HCT116 (cell line): ENCODE measurements around the gene TENM3. TPM values are rescaled to one million over a fixed set of nuclear protein-coding genes. Genes with fewer than 3 reads are reported as not detected.

Experiments used
- ATAC-seq: fragments of 200-7000 bp; cut with Tn5 transposase; 2 replicates; pipeline ENCODE4 v1.9.1; 2020; ENCODE audit warnings: mild to moderate bottlenecking, moderate library complexity
- BruUV-seq: library from RNA; stranded (reverse); fragments of 400-500 nt; replicated peaks from 2 replicates; lab custom pipeline; 2021; lab: Mats Ljungman, UMichigan
- CTCF ChIA-PET: fragments of 300-600 bp; sonication (Branson Sonifier 250); formaldehyde crosslinking; loops from one replicate; lab custom pipeline; 2021; ENCODE audit warnings: antibody characterized with exemption; lab: Charles Lee
- POLR2A ChIA-PET: fragments of 300-600, 350-600 bp; sonication (Branson Sonifier 250); formaldehyde crosslinking; loops from one replicate; lab custom pipeline; 2021; ENCODE audit warnings: antibody characterized with exemption; lab: Charles Lee
- RAD21 ChIA-PET, 2 experiments: fragments of 300-600 bp; sonication (Branson Sonifier 250); formaldehyde crosslinking; loops; one replicate each; lab custom pipeline; 2023; ENCODE audit warnings: low total read pairs in 2 of 2; ENCODE audit not compliant: uncharacterized antibody in 2 of 2, unreplicated experiment in 2 of 2, low non-redundant PET in 1 of 2; lab: Charles Lee
- DNase-seq: peaks from one replicate; pipeline ENCODE4 v3.0.0-alpha.2; 2010; ENCODE audit warnings: low read depth, low spot score
- H2AFZ ChIP-seq: fragments of 200-600 bp; shearing (Covaris generic), sonication (generic); 2 replicates; pipeline ENCODE4 v1.6.1; 2017; ENCODE audit warnings: low read depth, mixed run types, mixed read lengths, antibody characterized with exemption, low read length; ENCODE audit not compliant: poor library complexity, severe bottlenecking
- H3K27ac ChIP-seq: 2 replicates; pipeline ENCODE4 v1.5.1; 2012; ENCODE audit warnings: low read depth, low read length
- H3K27me3 ChIP-seq: fragments of 200-600 bp; sonication (generic); 2 replicates; pipeline ENCODE4 v1.6.1; 2016; ENCODE audit warnings: mixed run types, low read length, mixed read lengths; ENCODE audit not compliant: insufficient read depth
- H3K36me3 ChIP-seq, 2 experiments: fragments of 200-500 bp in 1 of 2; fragments of 200-600 bp in 1 of 2; sonication (Bioruptor generic) in 1 of 2; sonication (generic) in 1 of 2; 2 replicates each; pipeline versions ENCODE4 v1.5.1 to v1.6.1; 2014 to 2016; ENCODE audit warnings: low read length in 2 of 2, inconsistent platforms in 1 of 2, mixed read lengths in 1 of 2, mixed run types in 1 of 2; ENCODE audit not compliant: insufficient read depth in 2 of 2, control insufficient read depth in 1 of 2
- H3K4me1 ChIP-seq, 2 experiments: fragments of 200-600 bp in 1 of 2; sonication (generic) in 1 of 2; 2 replicates each; pipeline versions ENCODE4 v1.5.1 to v1.6.1; 2012 to 2017; ENCODE audit warnings: low read length in 2 of 2, inconsistent platforms in 1 of 2, mild to moderate bottlenecking in 1 of 2, mixed read lengths in 1 of 2, mixed run types in 1 of 2, moderate library complexity in 1 of 2; ENCODE audit not compliant: insufficient read depth in 2 of 2, control insufficient read depth in 1 of 2
- H3K4me2 ChIP-seq: fragments of 200-600 bp; sonication (generic); 2 replicates; pipeline ENCODE4 v1.6.1; 2017; ENCODE audit warnings: mixed run types, low read length, mixed read lengths
- H3K4me3 ChIP-seq, 2 experiments: fragments of 200-600 bp in 1 of 2; sonication (generic) in 1 of 2; replicated peaks in 1 of 2; 2 replicates each; pipeline ENCODE4 v1.5.1; 2011 to 2016; ENCODE audit warnings: low read length in 2 of 2, control low read depth in 1 of 2, low read depth in 1 of 2, mild to moderate bottlenecking in 1 of 2, mixed read lengths in 1 of 2, mixed run types in 1 of 2
- H3K79me2 ChIP-seq: fragments of 200-600 bp; sonication (generic); 2 replicates; pipeline ENCODE4 v1.6.1; 2017; ENCODE audit warnings: mild to moderate bottlenecking, mixed run types, low read length, moderate library complexity, mixed read lengths; ENCODE audit not compliant: insufficient read depth
- H3K9ac ChIP-seq: fragments of 200-600 bp; sonication (generic); 2 replicates; pipeline ENCODE4 v1.6.1; 2016; ENCODE audit warnings: low read length, mixed read lengths
- H3K9me2 ChIP-seq: fragments of 200-600 bp; sonication (generic), shearing (Covaris generic); 2 replicates; pipeline ENCODE4 v1.6.1; 2017; ENCODE audit warnings: mixed run types, mild to moderate bottlenecking, moderate library complexity; ENCODE audit not compliant: insufficient read depth
- H3K9me3 ChIP-seq, 2 experiments: fragments of 200-500 bp in 1 of 2; fragments of 200-600 bp in 1 of 2; sonication (Bioruptor generic) in 1 of 2; sonication (generic) in 1 of 2; 2 replicates each; pipeline ENCODE4 v1.6.1; 2014 to 2017; ENCODE audit warnings: low read length in 2 of 2, mixed read lengths in 2 of 2, inconsistent platforms in 1 of 2, low read depth in 1 of 2, mild to moderate bottlenecking in 1 of 2, mixed run types in 1 of 2, moderate library complexity in 1 of 2; ENCODE audit not compliant: control insufficient read depth in 1 of 2, insufficient read depth in 1 of 2
- H4K20me1 ChIP-seq: fragments of 200-600 bp; sonication (generic), shearing (Covaris generic); 2 replicates; pipeline ENCODE4 v1.6.1; 2017; ENCODE audit warnings: mixed run types, mild to moderate bottlenecking, moderate library complexity; ENCODE audit not compliant: insufficient read depth
- ATF3 ChIP-seq: IDR thresholded peaks from 2 replicates; pipeline ENCODE4 v1.6.1; 2012
- CBX3 ChIP-seq: IDR thresholded peaks from 2 replicates; pipeline ENCODE4 v1.6.1; 2012; ENCODE audit warnings: low read depth
- CEBPB ChIP-seq: IDR thresholded peaks from 2 replicates; pipeline ENCODE4 v1.6.1; 2012; ENCODE audit warnings: low read depth
- CTCF ChIP-seq, 3 experiments: fragments of 200-600 bp in 1 of 3; sonication (generic) in 1 of 3; IDR thresholded peaks in 2 of 3; conservative IDR thresholded peaks in 1 of 3; 2 replicates each; pipeline ENCODE4 v1.5.1; 2012 to 2017; ENCODE audit warnings: low read depth in 2 of 3, low read length in 2 of 3, antibody characterized with exemption in 1 of 3, borderline replicate concordance in 1 of 3, control low read depth in 1 of 3, mild to moderate bottlenecking in 1 of 3, mixed read lengths in 1 of 3, mixed run types in 1 of 3, moderate library complexity in 1 of 3; ENCODE audit not compliant: insufficient read depth in 1 of 3
- EGR1 ChIP-seq: IDR thresholded peaks from 2 replicates; pipeline ENCODE4 v1.6.1; 2012; ENCODE audit warnings: low read depth
- EZH2 ChIP-seq: fragments of 200-600 bp; sonication (generic); IDR thresholded peaks from 2 replicates; pipeline ENCODE4 v1.6.1; 2017; ENCODE audit warnings: antibody characterized with exemption, mixed run types
- EZH2phosphoT487 ChIP-seq: fragments of 200-600 bp; IDR thresholded peaks from 2 replicates; pipeline ENCODE4 v1.6.1; 2018; ENCODE audit warnings: antibody characterized with exemption, borderline replicate concordance
- FOSL1 ChIP-seq: IDR thresholded peaks from 2 replicates; pipeline ENCODE4 v1.6.1; 2012; ENCODE audit warnings: low read depth
- JUND ChIP-seq: IDR thresholded peaks from 2 replicates; pipeline ENCODE4 v1.6.1; 2012
- POLR2A ChIP-seq: IDR thresholded peaks from 2 replicates; pipeline ENCODE4 v1.7.0; 2011; ENCODE audit warnings: borderline replicate concordance; ENCODE audit not compliant: insufficient read depth, insufficient read length; ENCODE audit errors: extremely low read depth
- RAD21 ChIP-seq: IDR thresholded peaks from 2 replicates; pipeline ENCODE4 v1.6.1; 2012; ENCODE audit warnings: low read depth, mild to moderate bottlenecking
- REST ChIP-seq: IDR thresholded peaks from 2 replicates; pipeline ENCODE4 v1.6.1; 2012; ENCODE audit warnings: low read depth
- SIN3A ChIP-seq: IDR thresholded peaks from 2 replicates; pipeline ENCODE4 v1.6.1; 2012; ENCODE audit warnings: low read depth
- SRF ChIP-seq: IDR thresholded peaks from 2 replicates; pipeline ENCODE4 v1.6.1; 2012; ENCODE audit warnings: low read depth
- TCF7L2 ChIP-seq: IDR thresholded peaks from 2 replicates; pipeline ENCODE4 v1.7.0; 2011; ENCODE audit warnings: borderline replicate concordance, inconsistent platforms; ENCODE audit not compliant: insufficient read depth, insufficient read length; ENCODE audit errors: extremely low read depth
- YY1 ChIP-seq: IDR thresholded peaks from 2 replicates; pipeline ENCODE4 v1.6.1; 2011; ENCODE audit warnings: low read length, low read depth, moderate library complexity, mild to moderate bottlenecking; ENCODE audit not compliant: insufficient replicate concordance; ENCODE audit errors: extremely low read depth
- ZBTB33 ChIP-seq: IDR thresholded peaks from 2 replicates; pipeline ENCODE4 v1.6.1; 2011; ENCODE audit warnings: mild to moderate bottlenecking, low read length, moderate library complexity; ENCODE audit not compliant: insufficient replicate concordance; ENCODE audit errors: extremely low read depth
- ZFX ChIP-seq: fragments of 450-650 bp; IDR thresholded peaks from 2 replicates; pipeline ENCODE4 v1.6.1; 2017
- intact Hi-C: fragments of 100-400 bp; cut with micrococcal nuclease; formaldehyde crosslinking; loops from 2 replicates; pipeline ENCODE4 v1.10.0; 2022
- total RNA-seq: library from RNA; stranded (reverse); gene quantifications from one replicate; pipeline ENCODE4 v1.2.1, GENCODE V29; 2021; ENCODE audit not compliant: unreplicated experiment
- TF ChIP-seq, protein P1 (sequence below): IDR thresholded peaks from 2 replicates; pipeline ENCODE4 v1.6.1; 2012

Gene TENM3
- total RNA-seq, 1 experiment from 2014 or later = 0.54 TPM

DNA sequence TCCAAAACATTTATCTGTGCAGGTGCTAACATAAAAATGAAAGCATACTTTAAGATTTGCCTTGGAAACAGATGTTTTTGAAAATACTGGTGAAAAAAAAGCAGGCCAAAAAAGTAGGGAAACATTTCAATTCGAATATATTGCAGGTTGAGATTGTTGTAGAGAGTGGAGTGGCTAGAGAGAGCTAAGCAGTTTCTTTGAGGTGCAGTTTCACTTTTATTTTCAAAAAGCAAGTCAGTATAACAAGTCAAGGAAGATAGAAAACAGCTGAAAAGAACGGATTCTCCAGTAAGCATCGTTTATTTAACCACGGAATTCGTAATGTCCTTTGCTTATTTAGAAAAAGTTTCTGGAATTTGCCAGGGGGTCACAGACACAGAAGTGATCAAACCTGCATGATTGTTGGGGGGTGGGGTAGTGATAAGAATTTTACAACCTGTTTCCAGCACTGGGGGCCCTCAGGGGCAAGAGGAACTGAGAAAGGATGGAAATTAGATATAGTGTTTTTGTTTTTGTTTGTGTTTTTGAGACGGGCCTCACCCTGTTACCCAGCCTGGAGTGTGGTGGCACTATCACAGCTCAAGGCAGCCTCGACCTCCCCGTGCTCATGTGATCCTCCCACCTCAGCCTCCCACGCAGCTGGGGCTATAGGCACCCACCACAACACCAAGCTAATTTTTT, 175.0 kb downstream of the TENM3 start:
- no peaks in the 10 kb centered on the region; a peak in 1 of 4 replicates for H3K9me3 ChIP-seq
- no peak overlapping the region for H3K4me3 ChIP-seq
- ChIA-PET POLR2A (no interaction called here), RAD21 (no interaction called here), CTCF (no interaction called here)
- H4K20me1 ChIP-seq = no peaks in the 10 kb centered on the region
- no peaks in the 10 kb centered on the region for H3K4me1 ChIP-seq
- H3K4me2 ChIP-seq = no peak overlapping the region
- H3K79me2 ChIP-seq = no peaks in the 10 kb centered on the region
- H3K27ac ChIP-seq = no peak overlapping the region
- intact Hi-C loops = no loop called here
- H2AFZ ChIP-seq = no peak overlapping the region
- no peaks in the 10 kb centered on the region; a peak in 1 of 4 replicates for H3K36me3 ChIP-seq
- ATAC-seq = no peak
- no peaks in the 10 kb centered on the region for H3K9me2 ChIP-seq
- H3K9ac ChIP-seq = no peak overlapping the region
- TF ChIP-seq EGR1 (no peak), YY1 (no peak), SRF (no peak), FOSL1 (no peak), JUND (no peak), CBX3 (no peak), REST (no peak), EZH2phosphoT487 (no peak), TCF7L2 (no peak), ZBTB33 (no peak), ZFX (no peak), ATF3 (no peak), SIN3A (no peak), CTCF (IDR thresholded peaks at IDR 0.05 in 2 of 3, conservative IDR thresholded peaks at IDR 0.05 in 1 of 3; ENCODE audit: borderline replicate concordance in 1 of 3, insufficient read depth in 1 of 3, low read depth in 2 of 3, low read length in 2 of 3) (no peak), EZH2 (no peak), POLR2A (no peak), RAD21 (no peak), CEBPB (no peak)
- TF ChIP-seq, protein P1, sequence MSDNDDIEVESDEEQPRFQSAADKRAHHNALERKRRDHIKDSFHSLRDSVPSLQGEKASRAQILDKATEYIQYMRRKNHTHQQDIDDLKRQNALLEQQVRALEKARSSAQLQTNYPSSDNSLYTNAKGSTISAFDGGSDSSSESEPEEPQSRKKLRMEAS = no peak
- peaks cover 5% of the 10 kb centered on the region; the same call in 1 of the 2 replicates for H3K27me3 ChIP-seq
- BruUV-seq = no TSS peak
- DNase-seq = no peak
